Measurements from ENCODE around the gene ELANE.
"Not testable (repeated sequence)": the region's sequence is repeated elsewhere in the genome, so short reads cannot be mapped to it uniquely, and the experiment has no call there.

The ELANE gene

DNA sequence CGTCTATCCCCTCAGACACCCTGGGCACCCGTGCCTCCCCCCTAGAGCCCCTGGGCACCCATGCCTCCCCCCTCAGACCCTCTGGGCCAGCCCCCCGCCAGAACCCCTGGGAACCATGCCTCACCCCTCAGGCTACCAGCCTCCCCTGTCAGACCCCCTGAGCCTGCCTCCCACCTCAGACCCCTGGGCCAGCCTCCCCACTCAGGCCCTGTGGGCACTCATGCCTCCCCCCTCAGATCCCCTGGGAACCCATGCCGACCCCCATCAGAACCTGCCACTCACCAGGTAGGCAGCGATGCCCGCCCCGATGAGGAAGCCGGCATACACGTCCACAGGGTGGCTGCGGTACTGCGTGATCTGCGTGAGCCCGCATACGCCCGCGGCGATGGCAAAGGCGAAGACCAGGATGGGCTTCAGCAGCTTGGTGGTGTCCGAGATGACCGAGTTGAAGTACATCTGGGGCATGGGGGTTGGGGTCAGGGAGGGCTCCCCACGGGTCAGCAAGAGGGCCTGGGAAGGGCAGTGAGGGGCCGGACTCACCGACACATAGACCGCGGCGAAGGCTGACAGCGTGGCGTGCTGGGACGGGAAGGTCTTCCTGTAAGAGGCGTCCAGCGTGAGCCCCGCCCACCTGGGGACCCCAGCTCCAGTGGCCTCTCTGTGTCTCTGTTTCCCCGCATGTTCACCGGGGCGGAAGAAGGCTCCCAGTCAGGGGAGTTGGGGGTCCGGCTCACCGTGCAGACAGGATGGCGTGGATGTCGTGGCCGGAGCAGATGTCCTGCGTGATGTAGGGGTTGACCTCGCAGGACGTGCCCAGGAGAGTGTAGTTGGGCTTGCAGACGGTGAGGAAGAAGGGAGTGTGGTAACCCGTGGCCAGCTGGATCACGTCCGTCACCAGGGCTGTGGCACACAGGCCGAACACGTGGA is 37.7 kb upstream of the ELANE start:
- DNase-seq (ENCODE audit: low spot score), result no peak

DNA sequence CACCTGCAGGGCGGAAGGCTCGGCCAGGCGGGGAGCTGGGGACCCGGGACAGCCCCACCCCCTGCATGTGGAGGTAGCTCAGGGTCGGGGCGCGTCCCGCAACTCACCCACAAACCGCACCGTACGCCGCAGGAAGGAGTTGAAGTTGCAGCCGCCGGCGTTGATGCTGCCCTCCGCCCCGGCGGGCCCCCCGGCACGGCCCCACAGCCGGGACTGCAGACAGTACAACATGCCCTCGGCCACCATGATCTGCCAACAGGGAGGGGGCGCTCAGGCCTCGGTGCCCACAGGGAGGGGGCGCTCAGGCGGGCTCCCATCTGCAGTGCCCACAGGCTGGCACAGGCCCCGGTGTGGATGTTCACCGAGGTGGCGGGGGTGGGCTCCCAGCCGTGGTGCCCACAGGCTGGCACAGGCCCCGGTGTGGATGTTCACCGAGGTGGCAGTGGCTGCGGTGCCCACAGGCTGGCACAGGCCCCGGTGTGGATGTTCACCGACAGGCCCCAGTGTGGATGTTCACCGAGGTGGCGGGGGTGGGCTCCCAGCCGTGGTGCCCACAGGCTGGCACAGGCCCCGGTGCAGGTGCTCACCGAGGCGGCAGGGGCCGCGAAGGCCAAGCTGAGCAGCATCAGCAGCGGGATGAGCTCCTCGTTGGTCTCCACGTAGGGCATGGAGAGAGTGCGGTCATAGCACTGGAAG is 36.9 kb upstream of the ELANE start:
- DNase-seq (ENCODE audit: low spot score), result no peak

DNA sequence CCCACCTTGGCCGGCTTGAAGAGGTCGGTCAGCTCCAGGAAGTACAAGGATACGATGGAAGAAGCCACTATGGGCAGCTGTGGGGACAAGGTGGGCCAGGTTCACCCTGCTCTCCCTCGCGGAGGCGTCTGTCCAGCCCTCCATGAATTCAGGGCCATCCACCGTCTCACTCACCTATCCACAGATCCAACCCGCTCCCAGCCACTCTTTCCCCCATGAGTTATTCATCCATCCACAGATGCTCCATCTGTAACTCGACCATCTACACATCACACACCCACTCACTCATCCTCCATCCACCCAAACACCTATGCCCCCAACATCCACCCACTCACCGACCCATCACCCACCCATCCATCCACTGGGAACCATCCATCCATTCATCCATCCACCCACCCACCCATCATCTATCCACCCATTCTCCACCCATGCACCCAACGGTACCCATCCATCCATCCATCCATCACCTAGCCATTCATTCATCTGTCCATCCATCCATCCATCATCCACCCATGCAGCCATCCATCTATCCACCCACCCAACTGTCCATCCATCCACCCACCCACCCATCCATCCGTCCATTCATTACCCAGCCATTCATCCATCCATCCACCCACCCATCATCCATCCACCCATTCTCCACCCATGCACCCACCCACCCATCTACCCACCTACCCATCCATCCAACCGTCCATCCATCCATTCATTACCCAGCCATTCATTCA is 36.2 kb upstream of the ELANE start:
- DNase-seq (ENCODE audit: low spot score), result no peak

DNA sequence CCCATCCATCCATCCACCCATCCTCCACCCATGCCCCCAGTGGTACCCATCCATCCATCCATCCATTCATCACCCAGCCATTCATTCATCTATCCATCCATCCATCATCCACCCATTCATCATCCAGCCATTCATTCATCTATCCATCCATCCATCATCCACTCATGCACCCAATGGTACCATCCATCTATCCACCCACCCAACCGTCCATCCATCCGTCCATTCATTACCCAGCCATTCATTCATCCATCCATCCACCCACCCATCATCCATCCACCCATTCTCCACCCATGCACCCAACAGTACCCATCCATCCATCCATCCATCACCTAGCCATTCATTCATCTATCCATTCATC is 35.6 kb upstream of the ELANE start:
- no peak for DNase-seq (ENCODE audit: low spot score)

DNA sequence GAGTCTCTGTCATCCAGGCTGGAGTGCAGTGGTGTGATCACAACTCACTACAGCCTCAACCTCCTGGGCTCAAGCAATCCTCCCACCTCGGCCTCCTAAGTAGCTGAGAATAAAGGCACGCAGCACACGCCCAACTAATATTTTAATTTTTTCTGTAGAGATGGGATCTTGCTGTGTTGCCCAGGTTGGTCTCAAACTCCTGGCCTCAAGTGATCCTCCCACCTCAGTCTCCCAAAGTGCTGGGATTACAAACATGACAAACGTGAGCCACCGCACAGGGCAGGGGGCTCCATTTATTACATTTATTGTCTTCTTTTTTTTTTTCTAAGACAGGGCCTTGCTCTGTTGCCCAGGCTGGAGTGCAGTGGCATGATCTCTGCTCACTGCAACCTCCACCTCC is 31.9 kb upstream of the ELANE start:
- not testable (repeated sequence) for DNase-seq (ENCODE audit: low spot score)

DNA sequence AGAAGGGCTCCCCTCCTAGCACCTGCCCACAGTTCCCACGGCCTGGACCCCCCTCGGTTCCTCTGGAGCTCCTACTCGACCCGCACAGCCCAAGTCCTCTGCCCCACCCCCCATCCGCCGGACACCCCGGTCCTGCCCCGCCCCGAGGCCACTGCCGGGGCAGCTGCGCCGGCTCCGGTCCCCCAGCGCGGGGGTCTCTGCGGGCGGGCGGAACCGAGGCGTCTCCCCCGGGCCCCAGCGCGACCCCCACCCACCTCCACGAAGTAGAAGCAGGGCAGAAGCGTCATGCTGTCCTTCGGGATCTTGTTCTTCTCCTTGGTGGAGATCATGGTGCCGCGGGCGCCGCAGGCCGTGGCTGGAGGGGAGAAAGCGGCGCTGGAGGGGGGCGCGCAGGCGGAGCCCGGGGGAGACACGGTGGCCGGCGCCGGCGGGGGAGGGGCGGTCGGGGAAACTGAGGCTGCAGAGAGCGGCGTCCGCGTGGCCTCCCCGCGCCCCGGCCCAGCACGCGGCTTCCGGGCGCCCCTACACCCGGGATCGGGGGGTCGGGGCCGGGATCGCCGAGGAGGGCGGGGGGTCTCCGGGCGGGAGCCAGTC is 30.8 kb upstream of the ELANE start:
- no peak for DNase-seq (ENCODE audit: low spot score)

DNA sequence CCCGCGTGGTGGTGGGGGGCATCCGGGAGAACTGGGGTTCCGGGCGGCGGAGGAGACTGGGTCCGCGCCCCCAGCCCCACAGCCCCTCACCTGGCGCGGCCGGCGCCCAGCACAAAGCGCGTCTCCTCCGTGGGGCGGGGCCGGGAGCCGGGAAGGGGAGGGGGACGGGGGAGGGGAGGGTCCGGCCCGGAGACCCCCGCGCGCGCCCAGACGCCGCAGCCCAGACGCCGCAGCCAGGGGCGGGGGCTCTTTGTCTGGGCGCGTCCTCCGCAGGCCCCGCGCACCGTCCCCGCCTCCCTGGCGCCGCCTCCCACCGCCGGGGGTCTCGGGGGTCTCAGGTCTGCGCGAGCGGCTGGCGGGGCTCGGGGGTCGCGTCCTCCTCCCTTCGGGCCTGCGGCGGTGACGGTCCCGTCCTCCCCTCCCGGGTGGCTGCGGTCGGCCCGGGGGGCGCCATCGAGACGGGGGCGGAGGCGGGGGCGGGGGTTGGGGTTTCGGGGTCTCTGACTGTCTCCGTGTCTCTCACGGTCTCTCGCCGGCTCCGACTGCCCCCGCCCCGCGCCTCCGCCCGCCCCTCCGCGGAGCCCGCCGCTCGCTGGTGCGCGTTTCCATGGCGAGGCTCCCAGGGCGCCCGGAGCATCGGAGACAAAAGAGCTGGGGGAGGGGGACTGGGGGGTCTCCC is 30.1 kb upstream of the ELANE start, which contains the start of gene PLPPR3:
Gene PLPPR3, minus strand, starts transcription at position 131 of the 679 bp plus-strand sequence. CDS start 396 bp downstream, outside the sequence.
- DNase-seq (ENCODE audit: low spot score), result no peak

DNA sequence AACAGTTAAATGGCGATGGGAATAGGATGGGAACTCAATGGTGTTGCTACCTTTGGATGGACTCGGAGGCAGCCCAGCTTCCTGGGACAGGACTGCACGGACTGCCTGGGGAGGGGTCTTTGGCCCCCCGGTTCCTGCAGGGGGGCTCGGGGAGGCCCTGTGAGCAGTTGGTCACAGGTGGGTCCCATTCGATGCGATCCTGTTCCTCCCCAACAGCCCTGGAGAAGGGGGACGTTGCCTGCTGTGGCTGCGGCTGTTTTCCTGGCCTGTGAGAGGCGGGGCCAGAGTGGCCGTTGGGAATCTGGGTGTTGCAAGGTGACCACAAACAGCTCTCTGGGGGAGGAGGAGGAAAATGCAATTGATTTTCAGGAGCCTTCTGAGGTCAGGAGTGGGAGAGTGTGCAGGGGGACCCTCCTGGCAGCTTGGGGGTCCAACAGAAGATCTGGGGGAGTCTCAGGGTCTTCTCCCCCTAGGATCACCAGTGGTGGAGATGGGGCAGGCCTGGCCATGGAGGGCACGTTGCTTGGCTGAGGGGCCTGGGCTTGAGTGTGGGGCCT is 28.5 kb upstream of the ELANE start:
- no peak for DNase-seq (ENCODE audit: low spot score)

DNA sequence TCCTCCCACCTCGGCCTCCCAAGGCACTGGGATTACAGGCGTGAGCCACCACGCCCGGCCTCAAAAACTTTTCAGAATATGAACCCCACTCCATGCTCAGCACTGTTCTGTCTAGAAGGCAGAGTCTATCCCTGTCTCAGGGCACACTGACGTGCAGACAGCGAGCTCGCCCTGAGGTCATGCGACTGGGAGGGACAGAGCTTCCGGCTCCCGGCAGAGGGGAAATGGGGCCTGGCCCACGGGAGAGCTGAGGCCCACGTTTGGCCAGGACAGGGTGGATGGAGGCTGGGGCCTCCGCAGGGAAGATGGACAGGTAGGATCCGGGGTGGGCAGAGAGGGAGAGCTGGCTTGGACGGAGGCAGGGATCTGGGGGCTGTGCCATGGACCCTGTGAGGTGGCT is 27.2 kb upstream of the ELANE start:
- no peak for DNase-seq (ENCODE audit: low spot score)

DNA sequence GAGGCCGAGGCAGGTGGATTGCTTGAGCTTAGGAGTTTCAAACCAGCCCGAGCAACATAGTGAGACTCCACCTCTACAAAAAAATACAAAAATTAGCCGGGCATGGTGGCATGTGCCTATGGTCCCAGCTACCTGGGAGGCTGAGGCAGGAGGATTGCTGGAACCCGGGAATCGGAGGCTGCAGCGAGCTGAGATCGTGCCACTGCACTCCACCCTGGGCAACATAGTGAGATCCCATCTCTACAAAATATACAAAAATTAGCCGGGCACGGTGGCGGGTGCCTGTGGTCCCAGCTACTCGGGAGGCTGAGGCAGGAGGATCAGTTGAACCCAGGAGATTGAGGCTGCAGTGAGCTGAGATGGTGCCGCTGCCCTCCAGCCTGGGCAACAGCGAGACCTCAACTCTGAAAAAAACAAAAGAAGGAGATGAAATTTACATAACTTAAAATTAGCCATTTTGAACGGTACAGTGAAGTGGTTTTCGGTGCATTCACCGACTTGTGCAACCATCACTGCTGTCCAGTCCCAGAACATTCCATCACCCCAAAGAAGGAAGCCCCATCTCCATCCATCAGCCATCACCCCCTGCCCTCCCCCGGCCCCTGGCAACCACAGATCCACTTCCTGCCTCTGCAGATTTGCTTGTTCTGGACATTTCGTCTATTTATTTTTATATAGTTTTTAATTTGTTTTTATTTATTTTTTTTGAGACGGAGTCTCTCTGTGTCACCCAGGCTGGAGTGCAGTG is 26.0 kb upstream of the ELANE start:
- no peak for DNase-seq (ENCODE audit: low spot score)

DNA sequence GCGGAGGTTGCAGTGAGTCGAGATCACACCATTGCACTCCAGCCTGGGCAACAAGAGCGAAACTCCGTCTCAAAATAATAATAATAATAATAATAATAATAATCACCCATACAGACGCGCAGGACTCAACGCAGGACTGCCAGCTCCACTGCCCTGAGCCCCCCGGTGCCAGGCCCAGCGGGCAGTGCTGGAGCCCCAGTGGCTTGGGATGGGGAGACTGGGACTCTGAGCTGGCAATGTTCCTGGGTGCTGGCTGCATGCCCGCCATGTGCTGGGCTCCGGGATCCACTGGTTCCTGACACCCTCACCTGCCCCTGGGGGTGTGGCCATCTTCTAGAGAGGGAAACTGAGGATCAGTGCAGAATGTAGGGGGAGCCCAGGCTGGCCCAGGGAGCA is 24.8 kb upstream of the ELANE start:
- DNase-seq (ENCODE audit: low spot score), result no peak

DNA sequence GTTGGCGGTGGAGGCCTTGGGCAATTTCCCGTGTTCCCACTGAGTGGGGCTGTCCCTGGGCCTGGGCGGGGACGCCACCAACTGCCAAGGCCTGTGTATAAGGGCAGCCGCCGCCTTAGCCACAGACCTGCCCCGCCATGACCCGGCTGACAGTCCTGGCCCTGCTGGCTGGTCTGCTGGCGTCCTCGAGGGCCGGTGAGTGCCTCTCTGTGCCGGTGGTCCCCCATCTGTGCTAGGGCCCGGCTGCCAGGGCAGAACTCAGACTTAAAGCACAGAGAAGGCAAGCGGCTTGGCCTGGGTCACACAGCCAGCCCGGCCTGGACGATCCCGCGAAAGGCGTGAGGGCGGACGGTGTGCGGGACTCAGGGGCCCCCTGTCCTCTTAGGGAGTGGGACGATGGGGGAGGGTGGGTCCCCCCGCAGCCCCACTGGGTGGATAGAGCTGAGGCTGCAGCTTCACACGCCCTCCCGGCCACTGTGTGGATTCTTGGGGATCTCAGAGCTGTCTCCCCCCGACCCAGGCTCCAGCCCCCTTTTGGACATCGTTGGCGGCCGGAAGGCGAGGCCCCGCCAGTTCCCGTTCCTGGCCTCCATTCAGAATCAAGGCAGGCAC is 24.3 kb upstream of the ELANE start, which contains the start of gene AZU1:
Gene AZU1, plus strand, starts transcription at position 128 of the 612 bp plus-strand sequence. Its CDS starts 10 bp downstream, at position 138.
- DNase-seq (ENCODE audit: low spot score), result no peak

DNA sequence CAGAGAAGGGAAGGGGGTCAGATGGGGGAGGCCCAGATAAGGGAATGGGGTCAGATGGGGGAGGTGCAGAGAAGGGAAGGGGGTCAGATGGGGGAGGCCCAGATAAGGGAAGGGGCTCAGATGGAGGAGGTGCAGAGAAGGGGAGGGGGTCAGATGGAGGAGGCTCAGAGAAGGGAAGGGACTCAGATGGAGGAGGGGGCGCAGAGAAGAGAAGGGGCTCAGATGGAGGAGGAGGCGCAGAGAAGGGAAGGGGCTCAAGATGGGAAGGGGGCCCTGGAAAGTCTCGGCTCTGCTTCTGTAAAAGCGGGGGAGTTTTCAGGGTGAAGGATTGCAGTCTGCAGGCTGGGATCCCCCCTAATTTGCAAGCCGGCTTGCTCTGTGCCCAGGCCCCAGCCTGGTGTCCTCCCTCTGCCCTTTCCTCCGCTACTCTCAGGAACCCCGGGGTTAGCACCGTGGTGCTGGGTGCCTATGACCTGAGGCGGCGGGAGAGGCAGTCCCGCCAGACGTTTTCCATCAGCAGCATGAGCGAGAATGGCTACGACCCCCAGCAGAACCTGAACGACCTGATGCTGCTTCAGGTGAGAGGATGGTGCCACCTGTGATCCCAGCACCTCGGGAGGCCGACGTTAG is 22.9 kb upstream of the ELANE start:
- no peak for DNase-seq (ENCODE audit: low spot score)

DNA sequence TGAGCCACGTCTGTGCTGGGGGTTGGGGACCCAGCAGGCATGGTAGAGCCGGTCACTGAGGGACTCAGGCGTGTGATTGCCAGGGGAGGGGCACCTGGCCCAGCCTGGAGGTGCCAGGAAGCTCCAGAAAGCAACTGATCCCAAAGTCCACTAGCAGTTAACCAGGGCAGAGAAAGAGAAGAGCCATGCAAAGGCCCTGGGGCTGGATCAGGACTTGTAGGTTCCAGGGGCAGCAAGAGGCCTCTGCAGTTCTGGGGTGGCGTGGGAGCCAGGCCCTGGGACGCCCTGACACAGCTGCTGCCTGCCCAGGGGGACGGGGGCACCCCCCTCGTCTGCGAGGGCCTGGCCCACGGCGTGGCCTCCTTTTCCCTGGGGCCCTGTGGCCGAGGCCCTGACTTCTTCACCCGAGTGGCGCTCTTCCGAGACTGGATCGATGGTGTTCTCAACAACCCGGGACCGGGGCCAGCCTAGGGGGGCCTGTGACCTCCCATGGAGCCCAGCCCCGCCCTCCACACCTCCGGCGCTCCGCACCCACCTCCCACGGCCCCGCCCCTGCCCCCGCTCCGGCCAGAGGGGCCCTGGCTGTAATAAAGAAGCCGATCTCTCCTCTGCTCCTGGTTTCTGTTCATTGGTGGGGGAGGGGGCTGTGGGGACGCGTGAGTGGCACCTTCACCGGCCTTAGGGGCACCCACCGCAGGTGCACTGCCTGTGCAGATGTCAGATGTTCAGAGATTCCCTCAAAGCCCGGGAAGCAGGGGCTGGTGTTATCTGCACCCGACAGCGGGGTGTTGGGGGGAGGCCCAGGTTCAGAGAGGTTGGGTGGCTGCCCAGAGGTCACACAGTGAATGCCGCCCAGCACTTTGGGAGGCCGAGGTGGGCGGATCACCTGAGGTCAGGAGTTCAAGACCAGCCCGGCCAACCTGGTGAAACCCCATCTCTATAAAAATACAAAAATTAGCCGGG is 20.4 kb upstream of the ELANE start:
- DNase-seq (ENCODE audit: low spot score), result no peak

DNA sequence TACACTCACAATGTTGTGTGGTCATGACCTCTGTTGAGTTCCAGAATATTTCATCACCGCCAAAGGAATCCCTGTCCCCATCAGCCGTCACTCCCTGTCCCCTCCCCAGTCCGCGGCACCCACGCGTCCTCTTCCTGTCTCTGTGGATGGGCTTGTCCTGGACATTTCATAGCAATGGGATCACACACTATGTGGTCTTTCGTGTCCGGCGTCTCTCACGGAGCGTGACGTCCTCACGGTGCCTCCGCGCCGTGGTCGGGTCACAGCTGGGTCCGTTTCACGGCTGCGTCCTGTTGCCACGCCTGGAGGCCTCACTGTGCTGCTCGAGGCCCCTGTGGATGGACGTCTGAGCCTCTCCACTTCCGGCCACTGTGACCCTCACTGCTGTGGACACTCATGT is 17.9 kb upstream of the ELANE start:
- no peak for DNase-seq (ENCODE audit: low spot score)

DNA sequence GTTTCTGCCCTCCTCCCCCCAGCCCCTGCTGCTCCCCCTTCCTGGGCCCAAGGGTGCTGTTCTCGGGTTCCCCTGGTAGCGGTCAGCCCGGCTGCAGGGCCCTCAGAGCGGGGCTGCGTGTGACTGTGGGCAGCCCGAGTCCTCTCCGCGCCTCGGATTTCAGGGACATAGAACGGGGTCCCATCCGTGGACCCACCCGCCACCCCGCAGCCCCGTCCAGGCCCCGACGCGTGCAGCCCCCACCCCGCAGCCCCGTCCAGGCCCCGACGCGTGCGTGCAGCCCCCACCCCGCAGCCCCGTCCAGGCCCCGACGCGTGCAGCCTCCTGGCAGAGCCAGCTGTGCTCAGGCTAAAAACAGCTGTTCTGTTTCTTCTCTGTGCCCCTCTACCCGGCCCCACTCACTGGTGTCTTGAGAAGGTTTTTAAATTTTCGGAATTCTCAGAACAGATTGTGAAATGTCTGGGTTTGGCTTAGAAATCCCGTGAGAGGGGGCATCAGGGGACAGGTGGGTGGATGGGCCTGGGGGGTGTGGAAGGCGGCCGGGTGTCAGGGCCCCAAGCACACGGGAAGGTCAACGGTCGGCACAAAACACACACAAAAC is 16.8 kb upstream of the ELANE start:
- DNase-seq (ENCODE audit: low spot score), result no peak

DNA sequence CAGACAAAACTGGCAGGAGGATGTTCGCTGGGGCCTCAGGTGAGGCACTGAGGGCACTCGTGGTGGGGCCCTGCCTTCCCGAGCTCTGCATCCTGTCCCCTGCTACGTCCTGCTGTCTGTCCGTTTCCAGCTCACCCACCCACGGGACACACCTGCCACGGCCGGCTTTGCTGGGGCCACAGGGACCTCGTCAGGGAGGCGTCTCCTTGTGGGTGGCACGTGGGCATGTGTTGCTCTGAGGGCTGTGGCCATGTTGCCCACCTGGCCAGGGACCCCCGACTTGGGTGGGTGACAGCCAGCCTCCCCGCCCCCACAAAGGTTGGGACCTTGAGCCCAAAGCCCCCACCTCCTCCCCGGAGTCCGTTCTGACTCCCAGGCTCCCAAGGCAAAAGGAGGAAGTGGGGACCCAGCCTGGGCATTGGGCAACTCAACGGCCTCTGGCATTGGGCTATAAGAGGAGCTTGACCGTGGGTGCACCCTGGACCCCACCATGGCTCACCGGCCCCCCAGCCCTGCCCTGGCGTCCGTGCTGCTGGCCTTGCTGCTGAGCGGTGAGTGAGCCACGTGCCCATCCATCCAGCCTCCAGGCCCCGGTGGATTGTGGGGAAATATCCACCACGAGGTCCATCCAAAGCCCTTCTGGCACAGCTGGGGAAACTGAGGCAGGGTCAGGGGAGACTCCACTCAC is 11.4 kb upstream of the ELANE start, which contains the start of gene PRTN3:
Gene PRTN3, plus strand, starts transcription at position 481 of the 688 bp plus-strand sequence. Its CDS starts 10 bp downstream, at position 491.
- DNase-seq (ENCODE audit: low spot score), result no peak

All from pons (tissue), 1 donor.